K562 (cell line): ENCODE measurements around the gene RAB38.

Source experiments
- CTCF ChIP-seq, 3 experiments: IDR thresholded peaks in 2 of 3; conservative IDR thresholded peaks in 1 of 3; 2 replicates each; pipeline ENCODE4 v1.5.1; 2011 to 2012; ENCODE audit warnings: low read length in 3 of 3, mild to moderate bottlenecking in 3 of 3, control low read depth in 2 of 3, improper control_type of control experiment in 1 of 3, inconsistent platforms in 1 of 3, low read depth in 1 of 3, mixed read lengths in 1 of 3, moderate library complexity in 1 of 3; ENCODE audit not compliant: insufficient read depth in 2 of 3
- DLX4 ChIP-seq: fragments of 250-450 bp; sonication (Bioruptor Pico); IDR thresholded peaks from 2 replicates; pipeline ENCODE4 v1.6.1; 2021; ENCODE audit warnings: mild to moderate bottlenecking
- HDAC6 ChIP-seq: IDR thresholded peaks from 2 replicates; pipeline ENCODE4 v1.6.1; 2012; ENCODE audit warnings: low read depth, mild to moderate bottlenecking, control low read depth, inconsistent platforms, low read length, moderate library complexity
- JUND ChIP-seq, 2 experiments: IDR thresholded peaks; 2 replicates in 1 of 2; 3 replicates in 1 of 2; pipeline ENCODE4 v1.6.1; 2011; ENCODE audit warnings: borderline replicate concordance in 2 of 2, low read depth in 2 of 2, low read length in 2 of 2, improper control_type of control experiment in 1 of 2, missing biosample characterization in 1 of 2, missing genetic modification characterization in 1 of 2, missing genetic modification reagents in 1 of 2
- MAX ChIP-seq: sonication (generic); formaldehyde crosslinking; IDR thresholded peaks from 2 replicates; pipeline ENCODE4 v1.9.0; 2022; ENCODE audit warnings: mild to moderate bottlenecking, missing genetic modification reagents
- POLR2A ChIP-seq: fragments of 450-650 bp; conservative IDR thresholded peaks from 2 replicates; pipeline ENCODE4 v1.6.1; 2016
- POLR2G ChIP-seq: fragments of 200-400 bp; formaldehyde crosslinking; IDR thresholded peaks from 2 replicates; pipeline ENCODE4 v1.6.1; 2017; ENCODE audit warnings: low read depth, mild to moderate bottlenecking, antibody characterized with exemption, low read length, moderate library complexity
- TCF7L2 ChIP-seq: fragments of 150-350 bp; IDR thresholded peaks from 2 replicates; pipeline ENCODE4 v1.6.1; 2016; ENCODE audit warnings: low read depth, mild to moderate bottlenecking, low read length, moderate library complexity
- ZNF551 ChIP-seq: fragments of 250-450 bp; sonication (Bioruptor Pico); IDR thresholded peaks from 2 replicates; pipeline ENCODE4 v1.5.0; 2021; ENCODE audit warnings: mild to moderate bottlenecking, moderate library complexity

- TF ChIP-seq CTCF (IDR thresholded peaks at IDR 0.05 in 2 of 3, conservative IDR thresholded peaks at IDR 0.05 in 1 of 3; ENCODE audit: insufficient read depth in 2 of 3, low read depth in 1 of 3, low read length in 3 of 3) (no peak), TCF7L2 (no peak), JUND (IDR thresholded peaks at IDR 0.05; ENCODE audit: borderline replicate concordance, low read depth, low read length) (no peak), JUND (tag; IDR thresholded peaks at IDR 0.05; ENCODE audit: borderline replicate concordance, low read depth, low read length) (no peak), ZNF551 (no peak), DLX4 (CRISPR knock-in tag) (no peak), POLR2A (no peak), POLR2G (no peak), MAX (CRISPR knock-in tag) (no peak), HDAC6 (no peak)
These were observed 60.7 kb downstream of the RAB38 start for GRCh38 chr11:88114486-88115045.
